ENCODE measurements around the gene OR1M1.

DNA sequence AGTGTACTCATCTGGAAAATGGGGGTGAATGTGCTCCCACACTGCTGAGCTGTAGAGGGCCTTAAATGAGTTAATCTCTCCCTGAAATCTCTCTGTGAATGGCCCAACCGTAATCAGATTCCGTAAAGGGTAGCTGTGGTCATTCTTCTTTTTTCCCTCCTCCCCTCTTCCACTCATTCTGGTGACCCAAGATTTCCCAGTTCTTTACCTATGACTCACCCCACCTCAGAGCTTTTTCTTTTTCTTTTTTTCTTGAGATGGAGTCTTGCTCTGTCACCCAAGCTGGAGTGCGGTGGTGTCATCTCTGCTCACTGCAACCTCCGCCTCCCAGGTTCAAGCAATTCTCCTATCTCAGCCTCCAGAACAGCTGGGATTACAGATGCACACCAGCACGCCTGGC lies 43.3 kb upstream of the OR1M1 start:
- TF ChIP-seq EP300 (IDR thresholded peaks at IDR 0.05): no peak
- TF ChIP-seq, protein P1, sequence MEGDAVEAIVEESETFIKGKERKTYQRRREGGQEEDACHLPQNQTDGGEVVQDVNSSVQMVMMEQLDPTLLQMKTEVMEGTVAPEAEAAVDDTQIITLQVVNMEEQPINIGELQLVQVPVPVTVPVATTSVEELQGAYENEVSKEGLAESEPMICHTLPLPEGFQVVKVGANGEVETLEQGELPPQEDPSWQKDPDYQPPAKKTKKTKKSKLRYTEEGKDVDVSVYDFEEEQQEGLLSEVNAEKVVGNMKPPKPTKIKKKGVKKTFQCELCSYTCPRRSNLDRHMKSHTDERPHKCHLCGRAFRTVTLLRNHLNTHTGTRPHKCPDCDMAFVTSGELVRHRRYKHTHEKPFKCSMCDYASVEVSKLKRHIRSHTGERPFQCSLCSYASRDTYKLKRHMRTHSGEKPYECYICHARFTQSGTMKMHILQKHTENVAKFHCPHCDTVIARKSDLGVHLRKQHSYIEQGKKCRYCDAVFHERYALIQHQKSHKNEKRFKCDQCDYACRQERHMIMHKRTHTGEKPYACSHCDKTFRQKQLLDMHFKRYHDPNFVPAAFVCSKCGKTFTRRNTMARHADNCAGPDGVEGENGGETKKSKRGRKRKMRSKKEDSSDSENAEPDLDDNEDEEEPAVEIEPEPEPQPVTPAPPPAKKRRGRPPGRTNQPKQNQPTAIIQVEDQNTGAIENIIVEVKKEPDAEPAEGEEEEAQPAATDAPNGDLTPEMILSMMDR (IDR thresholded peaks at IDR 0.05): no peak
- no peak for TF ChIP-seq POLR2AphosphoS5 (IDR thresholded peaks at IDR 0.05)
- no peak for TF ChIP-seq POLR2A (IDR thresholded peaks at IDR 0.05)

Data from gastroesophageal sphincter (tissue), 3 donors.